B cell (primary cell): Measurements from ENCODE around the gene AANAT.

Experiments
- CTCF ChIP-seq: fragments of 200-600 bp; IDR thresholded peaks from one replicate; pipeline ENCODE4 v1.8.0; 2022; ENCODE audit warnings: antibody characterized with exemption, mild to moderate bottlenecking
- EZH2 ChIP-seq: IDR thresholded peaks from 2 replicates; pipeline ENCODE4 v1.6.1; 2012; ENCODE audit warnings: borderline replicate concordance, low read depth, mild to moderate bottlenecking, moderate library complexity, low read length; ENCODE audit not compliant: insufficient read depth, poor library complexity, severe bottlenecking

DNA sequence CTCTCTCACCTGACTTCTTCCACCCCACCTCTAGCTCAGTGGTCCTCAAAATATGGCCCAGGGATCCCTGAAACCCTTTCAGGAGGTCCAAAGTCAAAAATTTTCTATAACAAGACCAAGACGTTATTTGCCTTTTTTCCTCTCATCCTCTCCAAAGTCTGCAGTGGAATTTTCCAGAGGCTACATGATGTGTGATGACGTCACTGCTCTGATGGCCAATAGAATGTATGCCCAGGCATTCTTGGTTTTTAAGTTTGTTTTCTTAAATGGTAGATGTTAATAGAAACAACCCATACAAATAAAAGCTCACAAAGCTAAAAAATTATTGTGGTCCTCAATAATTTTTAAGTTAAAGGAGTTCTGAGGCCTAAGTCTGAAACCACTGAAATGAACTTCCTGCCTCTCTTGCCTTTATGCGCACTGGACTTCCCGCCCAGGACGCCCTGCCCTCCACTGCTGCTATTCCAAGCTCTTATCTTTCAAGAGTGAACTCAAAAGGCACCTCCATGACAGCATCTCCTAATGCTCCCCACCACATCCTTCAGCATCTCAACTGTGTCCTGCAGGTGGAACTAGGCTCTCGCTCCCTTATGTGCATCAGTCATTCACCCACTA is 28.0 kb upstream of the AANAT start:
- no peak for TF ChIP-seq CTCF
- no peak for TF ChIP-seq EZH2
